CD14-positive monocyte (primary cell): ENCODE measurements around the gene DDX10. TPM values are rescaled to one million over a fixed set of nuclear protein-coding genes. Genes with fewer than 3 reads are reported as not detected.

Source experiments
- DNase-seq, 3 donors: peaks; one replicate each; pipeline ENCODE4 v3.0.0-alpha.2; 2011 to 2022
- H2AFZ ChIP-seq: 2 replicates; pipeline ENCODE4 v1.6.0; 2012; ENCODE audit warnings: mild to moderate bottlenecking, low read depth, low read length, inconsistent platforms; ENCODE audit not compliant: insufficient read depth, poor library complexity, severe bottlenecking
- H3K27ac ChIP-seq, 2 donors: 1 replicate in 1 of 2; 2 replicates in 1 of 2; pipeline ENCODE4 v1.5.1; 2012 to 2013; ENCODE audit warnings: low read length in 2 of 2, control low read depth in 1 of 2, inconsistent platforms in 1 of 2, low read depth in 1 of 2, mild to moderate bottlenecking in 1 of 2
- H3K27me3 ChIP-seq, 2 donors: one replicate each; pipeline versions ENCODE4 v1.6.0 to v1.6.1; 2011 to 2013; ENCODE audit warnings: low read length in 2 of 2; ENCODE audit not compliant: control insufficient read depth in 2 of 2, insufficient read depth in 2 of 2
- H3K36me3 ChIP-seq, 2 donors: replicated peaks in 1 of 2; 1 replicate in 1 of 2; 2 replicates in 1 of 2; pipeline versions ENCODE4 v1.5.1 to v1.6.1; 2012 to 2013; ENCODE audit warnings: low read length in 2 of 2, control low read depth in 1 of 2, inconsistent platforms in 1 of 2, mild to moderate bottlenecking in 1 of 2; ENCODE audit not compliant: insufficient read depth in 2 of 2, control insufficient read depth in 1 of 2
- H3K4me1 ChIP-seq, 2 donors: 1 replicate in 1 of 2; 2 replicates in 1 of 2; pipeline versions ENCODE4 v1.5.1 to v1.6.1; 2012 to 2013; ENCODE audit warnings: low read length in 2 of 2, control low read depth in 1 of 2, inconsistent platforms in 1 of 2, mild to moderate bottlenecking in 1 of 2, moderate library complexity in 1 of 2; ENCODE audit not compliant: insufficient read depth in 2 of 2, control insufficient read depth in 1 of 2
- H3K4me2 ChIP-seq: replicated peaks from 2 replicates; pipeline ENCODE3; 2012; ENCODE audit warnings: low read length, moderate library complexity, mild to moderate bottlenecking; ENCODE audit not compliant: poor library complexity, severe bottlenecking; ENCODE audit errors: extremely low read depth
- H3K4me3 ChIP-seq, 3 experiments: fragments of 200-600 bp in 1 of 3; sonication (generic) in 1 of 3; replicated peaks in 1 of 3; 1 replicate in 2 of 3; 2 replicates in 1 of 3; pipeline ENCODE4 v1.5.1; 2011 to 2013; ENCODE audit warnings: low read length in 3 of 3, mild to moderate bottlenecking in 3 of 3, control low read depth in 2 of 3, low read depth in 2 of 3, inconsistent platforms in 1 of 3, moderate library complexity in 1 of 3
- H3K79me2 ChIP-seq: 2 replicates; pipeline ENCODE4 v1.6.0; 2012; ENCODE audit warnings: mild to moderate bottlenecking, control low read depth, inconsistent platforms, low read length, moderate library complexity; ENCODE audit not compliant: insufficient read depth
- H3K9ac ChIP-seq: 2 replicates; pipeline ENCODE4 v1.6.0; 2017; ENCODE audit warnings: low read length, mild to moderate bottlenecking; ENCODE audit not compliant: insufficient read depth, poor library complexity, severe bottlenecking
- H3K9me3 ChIP-seq, 2 donors: replicated peaks in 1 of 2; 1 replicate in 1 of 2; 2 replicates in 1 of 2; pipeline versions ENCODE4 v1.5.1 to v1.6.1; 2012 to 2013; ENCODE audit warnings: low read length in 2 of 2, control low read depth in 1 of 2; ENCODE audit not compliant: control insufficient read depth in 1 of 2, insufficient read depth in 1 of 2
- H4K20me1 ChIP-seq: 2 replicates; pipeline ENCODE4 v1.6.0; 2012; ENCODE audit warnings: mild to moderate bottlenecking, low read length, control low read depth, moderate library complexity; ENCODE audit not compliant: insufficient read depth
- H3K27ac Mint-ChIP-seq, 7 donors: one replicate each; pipeline ENCODE4 v1.8.0; 2020; ENCODE audit warnings: mild to moderate bottlenecking in 7 of 7, mixed read lengths in 7 of 7, moderate library complexity in 6 of 7, inconsistent platforms in 2 of 7
- H3K27me3 Mint-ChIP-seq, 3 donors: one replicate each; pipeline ENCODE4 v1.8.0; 2021 to 2022; ENCODE audit warnings: low read depth in 3 of 3, mild to moderate bottlenecking in 3 of 3, mixed read lengths in 3 of 3, moderate library complexity in 3 of 3, inconsistent platforms in 1 of 3
- H3K36me3 Mint-ChIP-seq, 2 donors: one replicate each; pipeline ENCODE4 v1.8.0; 2020; ENCODE audit warnings: mixed read lengths in 2 of 2, inconsistent platforms in 1 of 2, mild to moderate bottlenecking in 1 of 2
- H3K4me1 Mint-ChIP-seq: one replicate; pipeline ENCODE4 v1.8.0; 2020; ENCODE audit warnings: mild to moderate bottlenecking, mixed read lengths
- H3K4me3 Mint-ChIP-seq, 2 donors: one replicate each; pipeline ENCODE4 v1.8.0; 2020; ENCODE audit warnings: mild to moderate bottlenecking in 2 of 2, mixed read lengths in 2 of 2, moderate library complexity in 1 of 2
- H3K9me3 Mint-ChIP-seq, 7 donors: one replicate each; pipeline ENCODE4 v1.8.0; 2020 to 2022; ENCODE audit warnings: mixed read lengths in 7 of 7, mild to moderate bottlenecking in 6 of 7, moderate library complexity in 6 of 7, inconsistent platforms in 2 of 7
- CTCF ChIP-seq: fragments of 200-600 bp; IDR thresholded peaks from one replicate; pipeline ENCODE4 v1.8.0; 2022; ENCODE audit warnings: antibody characterized with exemption, mild to moderate bottlenecking
- WGBS: methylation state at CpG from one replicate; pipeline ENCODE4 v1.1.5; 2013; ENCODE audit warnings: missing lambda C conversion rate; ENCODE audit not compliant: insufficient coverage; 5-methylcytosine and 5-hydroxymethylcytosine counted together
- intact Hi-C, 2 donors: fragments of 100-400 bp; cut with micrococcal nuclease; formaldehyde crosslinking; loops; one replicate each; pipeline versions ENCODE4 v1.15.0 to v1.15.1; 2023
- polyA plus RNA-seq, 3 donors: library from polyadenylated mRNA; depleted of rRNA in 1 of 3; unstranded in 2 of 3; stranded (reverse) in 1 of 3; fragments of 300-500 nt in 2 of 3; fragments of >200 nt in 1 of 3; fragmentation: Illumina TruSeq in 2 of 3; gene quantifications; 1 replicate in 2 of 3; 2 replicates in 1 of 3; pipeline ENCODE4 v1.2.3, GENCODE V29; 2012 to 2021

The DDX10 gene
- polyA plus RNA-seq, 3 donors: 5.0 to 6.3 (median 5.3) TPM

GRCh38 chr11:108670451-108670850 lies 5.6 kb downstream of the DDX10 start:
- intact Hi-C loops: no loop called here
- TF ChIP-seq CTCF: no peak
- Mint-ChIP-seq H3K27me3 (no peaks in the 10 kb centered on the region), H3K27ac (peak overlapping the region in 1 of 7 donors; percentile 43), H3K36me3 (peaks cover 13 to 14% of the 10 kb centered on the region in 2 donors), H3K9me3 (no peaks in the 10 kb centered on the region), H3K4me3 (no peak overlapping the region), H3K4me1 (peaks cover 24% of the 10 kb centered on the region)
- Histone ChIP-seq H3K36me3 (peaks cover 1 to 8% of the 10 kb centered on the region in 2 donors), H3K79me2 (peaks cover 47% of the 10 kb centered on the region), H2AFZ (no peak overlapping the region), H3K4me2 (no peak overlapping the region), H3K27me3 (no peaks in the 10 kb centered on the region), H4K20me1 (no peaks in the 10 kb centered on the region), H3K9ac (no peak overlapping the region), H3K9me3 (no peaks in the 10 kb centered on the region), H3K27ac (peak overlapping the region in 1 of 2 donors; percentile 14), H3K4me1 (peaks cover 6 to 12% of the 10 kb centered on the region in 2 donors), H3K4me3 (no peak overlapping the region)
- 92% methylated on average over 2 of the region's 4 CpGs for WGBS
- no peak for DNase-seq

- H3K27ac ChIP-seq: no peak overlapping the region
- Mint-ChIP-seq H3K4me1 (peaks cover 10% of the 10 kb centered on the region), H3K9me3 (no peaks in the 10 kb centered on the region), H3K27ac (no peak overlapping the region), H3K4me3 (no peak overlapping the region), H3K27me3 (no peaks in the 10 kb centered on the region), H3K36me3 (peaks cover 26 to 29% of the 10 kb centered on the region in 2 donors)
- peaks cover 17 to 25% of the 10 kb centered on the region in 2 donors for H3K36me3 ChIP-seq
- no peak overlapping the region for H3K9ac ChIP-seq
- no peak overlapping the region for H3K4me3 ChIP-seq
- no peak overlapping the region for H2AFZ ChIP-seq
- H3K4me2 ChIP-seq: no peak overlapping the region
- intact Hi-C loops: no loop called here
- H3K4me1 ChIP-seq: no peaks in the 10 kb centered on the region
- peaks cover 32% of the 10 kb centered on the region for H3K79me2 ChIP-seq
- no peak for DNase-seq
- no peak for TF ChIP-seq CTCF
- 100% methylated on average over 1 of the region's 3 CpGs for WGBS
- H3K27me3 ChIP-seq: no peaks in the 10 kb centered on the region
- no peaks in the 10 kb centered on the region for H3K9me3 ChIP-seq
- H4K20me1 ChIP-seq: no peaks in the 10 kb centered on the region
Observed at GRCh38 chr11:108672113-108672512, 7.2 kb downstream of the DDX10 start.
